Fibroblast of lung (primary cell): ENCODE results near the gene GSK3A.

Experiments used
- EZH2 ChIP-seq: IDR thresholded peaks from 2 replicates; pipeline ENCODE4 v1.5.1; 2012; ENCODE audit warnings: low read length, control low read depth, mild to moderate bottlenecking; ENCODE audit errors: missing control alignments
- TF ChIP-seq, protein P1 (sequence below), 2 donors: IDR thresholded peaks in 1 of 2; conservative IDR thresholded peaks in 1 of 2; 1 replicate in 1 of 2; 2 replicates in 1 of 2; pipeline ENCODE4 v1.5.1; 2011 to 2012; ENCODE audit warnings: low read length in 2 of 2, control low read depth in 1 of 2, inconsistent platforms in 1 of 2, low read depth in 1 of 2, mild to moderate bottlenecking in 1 of 2

DNA sequence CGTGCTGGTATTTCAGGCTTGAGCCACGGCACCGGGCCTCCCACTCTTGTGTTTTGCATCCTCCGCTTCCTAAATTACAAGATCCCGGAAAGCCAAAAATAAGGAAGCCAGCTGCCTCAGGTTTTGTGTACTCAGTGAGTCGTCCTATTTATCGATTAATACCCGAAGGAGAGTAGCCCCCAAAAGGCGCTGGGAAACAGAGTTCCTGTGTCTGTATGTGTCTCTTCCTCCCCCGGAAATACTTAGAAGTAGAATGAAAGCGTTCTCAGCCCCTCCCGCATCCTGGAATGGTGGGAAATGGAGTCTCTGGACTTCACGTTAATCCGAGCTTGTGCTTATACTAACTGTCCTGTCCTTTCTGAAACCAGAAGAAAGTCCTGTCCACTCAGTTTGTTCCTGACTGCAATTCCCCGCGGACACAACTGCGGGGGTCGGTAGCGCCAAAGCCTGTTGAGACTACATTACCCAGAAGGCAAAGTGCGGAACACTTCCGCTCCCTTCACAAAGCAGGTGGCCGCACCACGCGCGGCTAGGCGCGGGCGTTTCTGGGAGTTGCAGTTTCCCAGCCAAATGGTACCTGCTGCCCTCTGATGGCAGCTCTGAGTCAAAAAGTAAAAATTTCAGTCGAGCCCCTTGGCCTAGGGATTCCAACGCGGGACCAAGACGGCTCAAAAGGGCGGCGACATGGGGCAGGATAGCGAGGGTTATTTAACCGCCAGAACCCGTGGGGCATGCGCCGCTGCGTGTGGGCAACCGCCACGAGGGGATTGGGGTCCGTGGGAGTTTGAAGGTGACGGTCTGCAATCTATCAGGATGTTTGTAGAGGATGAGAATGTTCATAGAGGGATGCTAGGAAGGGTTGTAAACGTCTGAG, 2.2 kb upstream of the GSK3A start:
- TF ChIP-seq, protein P1, sequence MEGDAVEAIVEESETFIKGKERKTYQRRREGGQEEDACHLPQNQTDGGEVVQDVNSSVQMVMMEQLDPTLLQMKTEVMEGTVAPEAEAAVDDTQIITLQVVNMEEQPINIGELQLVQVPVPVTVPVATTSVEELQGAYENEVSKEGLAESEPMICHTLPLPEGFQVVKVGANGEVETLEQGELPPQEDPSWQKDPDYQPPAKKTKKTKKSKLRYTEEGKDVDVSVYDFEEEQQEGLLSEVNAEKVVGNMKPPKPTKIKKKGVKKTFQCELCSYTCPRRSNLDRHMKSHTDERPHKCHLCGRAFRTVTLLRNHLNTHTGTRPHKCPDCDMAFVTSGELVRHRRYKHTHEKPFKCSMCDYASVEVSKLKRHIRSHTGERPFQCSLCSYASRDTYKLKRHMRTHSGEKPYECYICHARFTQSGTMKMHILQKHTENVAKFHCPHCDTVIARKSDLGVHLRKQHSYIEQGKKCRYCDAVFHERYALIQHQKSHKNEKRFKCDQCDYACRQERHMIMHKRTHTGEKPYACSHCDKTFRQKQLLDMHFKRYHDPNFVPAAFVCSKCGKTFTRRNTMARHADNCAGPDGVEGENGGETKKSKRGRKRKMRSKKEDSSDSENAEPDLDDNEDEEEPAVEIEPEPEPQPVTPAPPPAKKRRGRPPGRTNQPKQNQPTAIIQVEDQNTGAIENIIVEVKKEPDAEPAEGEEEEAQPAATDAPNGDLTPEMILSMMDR (conservative IDR thresholded peaks at IDR 0.05 in 1 of 2, IDR thresholded peaks at IDR 0.05 in 1 of 2; ENCODE audit: low read depth in 1 of 2, low read length in 2 of 2): peak; percentile 53 to 62
- TF ChIP-seq EZH2: no peak
